Measurements from ENCODE around the gene GOLIM4. TPM values are rescaled to one million over a fixed set of nuclear protein-coding genes. Genes with fewer than 3 reads are reported as not detected.

The GOLIM4 gene
- total and polyA plus RNA-seq, 4 donors: 17.9 to 47.9 (median 32.7) TPM

DNA sequence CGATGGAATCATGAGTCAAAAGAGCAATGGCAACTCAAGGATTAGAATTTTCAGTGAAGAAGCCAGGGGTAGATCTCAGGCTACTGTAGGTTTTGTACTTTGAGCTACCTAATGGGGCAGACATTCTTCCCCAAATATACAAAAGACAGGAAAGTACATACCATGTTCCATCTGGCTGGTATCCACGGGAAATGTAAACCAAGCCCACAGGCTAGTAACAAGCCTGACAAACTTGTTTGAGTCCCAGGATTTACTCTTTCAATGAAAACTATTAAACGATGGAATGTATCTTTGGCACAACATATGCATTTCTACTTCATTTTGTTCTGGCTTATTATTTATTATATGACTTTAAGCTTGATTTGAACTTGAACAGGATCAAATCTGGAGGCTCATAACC is 44.2 kb upstream of the GOLIM4 start:
- Histone ChIP-seq H3K9me3 (ENCODE audit: control insufficient read depth in 4 of 4, low read length in 3 of 4) (no peaks in the 10 kb centered on the region), H3K27me3 (ENCODE audit: control insufficient read depth in 4 of 4, insufficient read depth in 4 of 4, low read length in 3 of 4) (no peaks in the 10 kb centered on the region), H3K4me1 (ENCODE audit: control insufficient read depth in 4 of 4, insufficient read depth in 4 of 4, low read length in 3 of 4) (no peaks in the 10 kb centered on the region), H3K9ac (ENCODE audit: low read depth in 1 of 2, low read length in 2 of 2) (no peak overlapping the region), H3K36me3 (ENCODE audit: control insufficient read depth in 4 of 4, insufficient read depth in 3 of 4, low read depth in 1 of 4, low read length in 3 of 4) (no peaks in the 10 kb centered on the region), H3K4me3 (ENCODE audit: low read depth in 1 of 3, low read length in 3 of 3) (no peak overlapping the region), H3K27ac (ENCODE audit: low read depth in 1 of 2, low read length in 2 of 2) (no peak overlapping the region)
- TF ChIP-seq RAD21 (IDR thresholded peaks at IDR 0.05): no peak
- no peak for TF ChIP-seq SP1 (IDR thresholded peaks at IDR 0.05)
- TF ChIP-seq YY1 (IDR thresholded peaks at IDR 0.05): no peak
- no peak for TF ChIP-seq HNF4G (IDR thresholded peaks at IDR 0.05)
- TF ChIP-seq RXRA (IDR thresholded peaks at IDR 0.05): no peak
- TF ChIP-seq JUND (IDR thresholded peaks at IDR 0.05): no peak
- TF ChIP-seq EGR1 (IDR thresholded peaks at IDR 0.05; ENCODE audit: low read depth in 2 of 2): no peak
- no peak for TF ChIP-seq GABPA (IDR thresholded peaks at IDR 0.05 in 1 of 2, conservative IDR thresholded peaks at IDR 0.05 in 1 of 2)
- TF ChIP-seq, protein P1, sequence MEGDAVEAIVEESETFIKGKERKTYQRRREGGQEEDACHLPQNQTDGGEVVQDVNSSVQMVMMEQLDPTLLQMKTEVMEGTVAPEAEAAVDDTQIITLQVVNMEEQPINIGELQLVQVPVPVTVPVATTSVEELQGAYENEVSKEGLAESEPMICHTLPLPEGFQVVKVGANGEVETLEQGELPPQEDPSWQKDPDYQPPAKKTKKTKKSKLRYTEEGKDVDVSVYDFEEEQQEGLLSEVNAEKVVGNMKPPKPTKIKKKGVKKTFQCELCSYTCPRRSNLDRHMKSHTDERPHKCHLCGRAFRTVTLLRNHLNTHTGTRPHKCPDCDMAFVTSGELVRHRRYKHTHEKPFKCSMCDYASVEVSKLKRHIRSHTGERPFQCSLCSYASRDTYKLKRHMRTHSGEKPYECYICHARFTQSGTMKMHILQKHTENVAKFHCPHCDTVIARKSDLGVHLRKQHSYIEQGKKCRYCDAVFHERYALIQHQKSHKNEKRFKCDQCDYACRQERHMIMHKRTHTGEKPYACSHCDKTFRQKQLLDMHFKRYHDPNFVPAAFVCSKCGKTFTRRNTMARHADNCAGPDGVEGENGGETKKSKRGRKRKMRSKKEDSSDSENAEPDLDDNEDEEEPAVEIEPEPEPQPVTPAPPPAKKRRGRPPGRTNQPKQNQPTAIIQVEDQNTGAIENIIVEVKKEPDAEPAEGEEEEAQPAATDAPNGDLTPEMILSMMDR (IDR thresholded peaks at IDR 0.05; ENCODE audit: low read depth, low read length, missing input control): no peak
- no peak for TF ChIP-seq FOXA2 (IDR thresholded peaks at IDR 0.05)
- TF ChIP-seq REST (IDR thresholded peaks at IDR 0.05): no peak
- TF ChIP-seq TAF1 (conservative IDR thresholded peaks at IDR 0.05): no peak
- TF ChIP-seq ZBTB33 (IDR thresholded peaks at IDR 0.05): no peak
- no peak for TF ChIP-seq HNF4A (conservative IDR thresholded peaks at IDR 0.05)
- TF ChIP-seq FOXA1 (IDR thresholded peaks at IDR 0.05): no peak
- no peak for TF ChIP-seq ATF3 (IDR thresholded peaks at IDR 0.05)
- no peak for TF ChIP-seq NR2F2 (IDR thresholded peaks at IDR 0.05)
- TF ChIP-seq MAX (IDR thresholded peaks at IDR 0.05): no peak
- DNase-seq (ENCODE audit: low spot score): no peak
- 77% methylated on average over 3 of the region's 3 CpGs for WGBS

All from liver (tissue), 9 donors.